Measurements from ENCODE around the gene GMPS.
"Not testable (repeated sequence)": the region's sequence is repeated elsewhere in the genome, so short reads cannot be mapped to it uniquely, and the experiment has no call there.

The GMPS gene

DNA sequence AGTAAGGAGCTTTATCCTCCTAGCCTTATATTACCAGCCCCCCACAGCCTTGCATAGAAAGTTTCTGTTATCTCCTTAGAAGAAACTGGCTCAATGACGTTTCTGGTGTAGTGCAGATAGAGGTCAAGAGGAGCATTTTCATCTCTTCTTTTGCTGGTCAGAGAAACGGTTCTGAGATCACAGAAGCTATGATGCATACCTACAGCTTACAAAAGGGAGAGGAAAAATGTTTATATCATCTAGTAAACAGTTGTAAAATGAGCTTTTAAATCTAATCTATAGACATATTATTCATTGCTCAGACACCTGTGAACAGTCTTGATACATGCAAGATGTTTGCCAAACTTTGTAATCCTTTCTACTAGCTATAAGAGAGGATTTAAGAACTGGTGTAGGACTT, 68.0 kb downstream of the GMPS start:
- DNase-seq (ENCODE audit: low read depth in 1 of 2, low spot score in 1 of 2): no peak

DNA sequence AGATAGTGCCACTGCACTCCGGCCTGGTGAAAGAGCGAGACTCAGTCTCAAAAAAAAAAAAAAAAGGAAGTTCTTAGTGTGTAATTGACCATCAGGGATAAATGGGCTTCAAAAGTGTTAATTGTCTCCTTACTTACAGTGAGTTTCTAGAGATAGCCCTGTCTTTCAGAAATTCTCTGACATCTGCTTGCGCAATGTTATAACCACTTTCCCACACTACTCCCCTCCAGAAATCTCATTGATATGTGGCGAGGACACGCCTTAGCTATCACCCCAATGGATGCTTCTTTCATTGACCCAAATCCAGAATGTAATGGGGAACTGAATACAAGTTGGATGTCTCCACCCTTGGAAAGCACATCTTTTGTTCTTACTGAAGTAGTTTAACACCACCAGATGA, 70.9 kb downstream of the GMPS start:
- no peak for DNase-seq (ENCODE audit: low read depth in 1 of 2, low spot score in 1 of 2)

- DNase-seq (ENCODE audit: low read depth in 1 of 2, low spot score in 1 of 2): no peak
Measured at GRCh38 chr3:155944081-155944480, 73.6 kb downstream of the GMPS start.

DNA sequence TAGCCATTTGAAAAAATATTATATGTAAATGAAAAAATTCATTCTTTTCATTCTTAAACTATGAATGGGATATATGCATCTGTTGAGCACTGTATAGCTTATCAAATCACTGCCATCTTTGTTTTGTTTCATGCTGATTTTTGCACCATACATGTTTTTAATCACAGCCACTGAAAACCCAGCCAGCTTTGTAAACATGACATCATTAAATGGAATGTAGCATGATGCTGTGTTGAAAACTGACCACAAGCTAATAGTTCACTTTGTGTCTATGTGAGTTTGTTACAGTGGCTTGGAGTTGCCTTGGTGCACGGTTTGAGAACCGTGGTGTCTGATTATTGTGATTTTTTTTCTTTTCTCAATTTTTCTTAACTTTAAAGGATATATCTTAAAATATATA, 75.7 kb downstream of the GMPS start:
- no peak for DNase-seq (ENCODE audit: low read depth in 1 of 2, low spot score in 1 of 2)

GRCh38 chr3:155948476-155948875, 78.0 kb downstream of the GMPS start:
- DNase-seq (ENCODE audit: low read depth in 1 of 2, low spot score in 1 of 2): no peak

- no peak for DNase-seq (ENCODE audit: low read depth in 1 of 2, low spot score in 1 of 2)
Measured at GRCh38 chr3:155949453-155950217, 79.2 kb downstream of the GMPS start.

- DNase-seq (ENCODE audit: low read depth in 1 of 2, low spot score in 1 of 2): no peak
Measured at GRCh38 chr3:155956508-155957411, 86.3 kb downstream of the GMPS start.

DNA sequence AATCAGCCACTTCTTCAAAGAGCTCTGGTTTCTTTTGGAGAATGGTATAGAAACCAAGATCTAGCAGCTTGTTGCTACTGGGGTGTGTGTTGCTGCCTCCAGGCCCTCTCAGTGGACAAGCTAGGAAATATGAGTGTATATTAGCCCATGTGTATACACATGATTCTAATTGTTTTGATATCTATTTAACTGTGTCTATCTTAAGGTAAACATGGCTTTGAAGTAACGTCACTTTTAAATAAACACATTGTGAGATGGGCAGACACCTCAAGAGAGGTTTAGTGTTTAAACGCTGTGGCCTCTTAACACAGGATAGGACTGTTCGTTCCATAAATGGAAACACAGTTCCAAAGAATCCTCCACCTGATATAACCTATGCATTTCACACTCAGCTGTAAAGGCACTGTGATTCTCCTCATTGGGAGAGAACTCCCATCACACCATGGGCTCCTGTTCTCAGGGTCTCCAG, 87.0 kb downstream of the GMPS start:
- DNase-seq (ENCODE audit: low read depth in 1 of 2, low spot score in 1 of 2): no peak

- no peak for DNase-seq (ENCODE audit: low read depth in 1 of 2, low spot score in 1 of 2)
Measured at GRCh38 chr3:155958676-155959075, 88.2 kb downstream of the GMPS start.

DNA sequence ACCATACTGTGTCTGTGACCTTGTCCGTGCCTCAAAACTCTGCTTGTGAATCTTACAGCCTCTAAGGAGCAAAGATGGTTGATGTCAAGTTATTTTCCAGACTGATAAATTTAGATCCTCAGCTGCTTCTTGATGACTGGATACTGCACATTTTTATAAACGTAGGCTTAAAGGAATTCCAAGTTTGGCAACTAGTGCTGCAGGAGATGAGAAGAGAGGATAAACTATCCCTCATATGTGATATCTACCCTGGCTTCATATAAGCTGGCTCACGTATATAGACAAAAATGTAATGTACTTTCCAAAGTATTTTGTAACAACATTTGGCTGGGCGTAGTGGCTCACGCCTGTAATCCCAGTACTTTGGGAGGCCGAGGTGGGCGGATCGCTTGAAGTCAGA, 89.6 kb downstream of the GMPS start:
- no peak for DNase-seq (ENCODE audit: low read depth in 1 of 2, low spot score in 1 of 2)

- DNase-seq (ENCODE audit: low read depth in 1 of 2, low spot score in 1 of 2): not testable (repeated sequence)
Measured at GRCh38 chr3:155961044-155961443, 90.6 kb downstream of the GMPS start.

GRCh38 chr3:155963570-155963969, 93.1 kb downstream of the GMPS start:
- no peak for DNase-seq (ENCODE audit: low read depth in 1 of 2, low spot score in 1 of 2)

GRCh38 chr3:155970398-155970797, 99.9 kb downstream of the GMPS start:
- no peak for DNase-seq (ENCODE audit: low read depth in 1 of 2, low spot score in 1 of 2)

DNA sequence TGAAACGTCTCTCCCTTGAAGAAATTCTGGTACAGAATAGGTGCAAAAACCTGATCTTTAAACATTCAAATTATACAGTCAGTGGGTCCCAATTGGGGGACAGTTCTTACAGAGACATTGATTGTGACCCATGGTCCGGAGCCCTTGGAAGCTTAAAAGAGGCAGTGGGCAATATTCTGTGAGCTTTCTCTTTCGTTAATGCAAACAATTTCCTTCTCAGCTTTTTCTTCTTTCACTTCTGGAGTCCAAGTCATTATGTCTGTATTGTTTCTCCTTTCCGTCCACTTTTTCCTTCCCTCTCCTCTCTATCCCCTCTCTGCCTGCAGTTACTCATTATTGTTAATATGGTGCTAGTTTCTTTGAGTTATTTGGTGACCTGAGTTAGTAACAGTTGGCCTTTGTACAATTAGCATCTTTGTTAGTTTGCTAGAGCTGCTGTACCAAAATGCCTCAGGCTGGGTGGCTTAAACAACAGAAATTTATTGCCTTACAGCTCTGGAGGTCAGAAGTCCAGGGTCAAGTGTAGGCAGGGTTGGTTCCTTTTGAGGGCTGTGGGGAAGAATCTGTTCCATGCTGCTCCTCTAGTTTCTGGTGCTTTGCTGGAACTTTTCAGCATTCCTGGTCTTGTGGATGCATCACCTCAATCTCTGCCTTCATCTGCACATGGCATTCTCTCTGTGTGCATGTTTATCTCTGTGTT, 102.6 kb downstream of the GMPS start:
- DNase-seq (ENCODE audit: low read depth in 1 of 2, low spot score in 1 of 2): no peak

GRCh38 chr3:155978324-155978723, 107.9 kb downstream of the GMPS start:
- no peak for DNase-seq (ENCODE audit: low read depth in 1 of 2, low spot score in 1 of 2)

DNA sequence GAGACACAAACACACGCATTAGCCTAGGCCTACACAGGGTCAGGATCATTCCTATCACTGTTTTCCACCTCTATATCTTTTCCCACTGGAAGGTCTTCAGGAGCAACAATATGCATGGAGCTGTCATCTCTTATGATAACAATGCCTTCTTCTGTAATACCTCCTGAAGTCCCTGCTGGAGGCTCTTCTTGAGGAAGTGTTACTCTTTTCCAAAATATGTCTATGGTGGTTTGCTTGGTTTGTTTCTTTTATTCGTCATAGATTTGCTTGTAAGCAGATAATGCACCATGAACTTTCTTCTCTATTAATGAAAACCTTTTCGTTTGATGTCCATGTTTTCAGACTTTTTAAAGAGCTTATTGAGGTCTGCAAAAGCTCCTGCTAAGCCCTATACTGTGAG, 109.3 kb downstream of the GMPS start:
- no peak for DNase-seq (ENCODE audit: low read depth in 1 of 2, low spot score in 1 of 2)

GRCh38 chr3:155981669-155982068, 111.2 kb downstream of the GMPS start:
- DNase-seq (ENCODE audit: low read depth in 1 of 2, low spot score in 1 of 2): no peak

DNA sequence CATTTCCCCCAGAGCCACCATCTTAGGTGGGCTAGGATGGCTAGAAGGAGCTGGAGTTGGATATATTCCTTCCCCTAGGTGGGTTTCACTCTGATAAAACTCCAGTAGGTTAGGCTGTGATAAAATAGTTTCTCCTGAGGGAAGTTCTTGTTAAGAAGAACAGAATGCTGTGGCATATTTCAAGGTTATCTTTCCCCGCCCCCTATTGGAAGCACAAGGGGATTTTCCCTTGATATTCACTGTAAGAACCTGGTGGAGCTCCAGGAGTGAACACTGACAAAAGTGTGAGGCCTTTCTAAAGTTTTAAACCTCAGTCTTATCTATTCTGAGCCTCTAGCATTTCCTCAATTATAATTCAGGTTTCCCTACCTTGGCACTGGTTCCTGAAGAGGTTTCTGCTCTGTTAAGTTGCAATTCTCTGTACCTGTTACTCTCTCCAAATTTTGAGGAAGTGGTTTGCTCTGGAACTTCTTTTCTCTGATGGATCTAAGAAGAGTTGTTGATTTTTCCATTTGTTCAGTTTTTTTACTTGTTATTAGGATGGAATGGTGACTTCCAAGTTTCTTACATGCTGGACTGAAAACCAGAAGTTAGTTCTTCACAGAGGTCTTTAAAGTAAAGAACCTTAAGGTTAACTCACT, 113.5 kb downstream of the GMPS start:
- DNase-seq (ENCODE audit: low read depth in 1 of 2, low spot score in 1 of 2): no peak

- DNase-seq (ENCODE audit: low read depth in 1 of 2, low spot score in 1 of 2): no peak
Measured at GRCh38 chr3:155984791-155985417, 114.5 kb downstream of the GMPS start.

- no peak for DNase-seq (ENCODE audit: low read depth in 1 of 2, low spot score in 1 of 2)
Measured at GRCh38 chr3:155989536-155989935, 119.1 kb downstream of the GMPS start.

DNA sequence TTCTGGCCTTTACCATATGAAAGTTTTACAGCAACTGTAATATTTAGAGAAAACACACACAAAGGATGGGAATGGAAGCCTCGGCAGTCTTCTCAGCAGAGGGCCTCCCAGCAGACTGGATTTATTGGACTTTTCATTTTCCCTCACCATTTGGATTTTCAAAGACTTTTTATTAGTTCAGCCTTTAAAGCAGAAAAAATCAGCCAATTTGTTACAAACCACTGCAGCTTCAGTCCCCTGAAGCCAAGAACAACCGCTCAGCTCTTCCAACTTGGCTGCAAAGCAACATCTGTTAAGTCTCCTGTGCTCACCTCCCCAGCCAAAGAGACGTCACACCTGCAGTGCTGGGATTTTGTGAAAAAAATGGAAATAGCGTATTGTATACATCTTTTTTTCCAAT, 120.8 kb downstream of the GMPS start:
- no peak for DNase-seq (ENCODE audit: low read depth in 1 of 2, low spot score in 1 of 2)

Measured in activated T-helper 1 cell treated with anti-CD3 and anti-CD28 coated beads, Interleukin-2, amount 50 U/mL, for 16 hours (primary cell).